Skeletal muscle satellite cell (primary cell): Measurements from ENCODE around the gene METTL21C.

Experiments used
- H3K27me3 ChIP-seq: 2 replicates; pipeline ENCODE4 v1.7.0; 2013; ENCODE audit warnings: low read length; ENCODE audit not compliant: control insufficient read depth, insufficient read depth
- H3K36me3 ChIP-seq: 2 replicates; pipeline ENCODE4 v1.7.0; 2013; ENCODE audit warnings: mild to moderate bottlenecking, control low read depth, low read length; ENCODE audit not compliant: insufficient read depth
- H3K4me1 ChIP-seq: 2 replicates; pipeline ENCODE4 v1.7.0; 2013; ENCODE audit warnings: low read length; ENCODE audit not compliant: control insufficient read depth, insufficient read depth
- H3K4me2 ChIP-seq: 2 replicates; pipeline ENCODE4 v1.7.0; 2013; ENCODE audit warnings: mild to moderate bottlenecking, low read length
- H3K4me3 ChIP-seq: 2 replicates; pipeline ENCODE4 v1.7.0; 2013; ENCODE audit warnings: low read length
- H3K9ac ChIP-seq: 2 replicates; pipeline ENCODE4 v1.7.0; 2013; ENCODE audit warnings: mild to moderate bottlenecking, low read depth, low read length, moderate library complexity
- H3K9me3 ChIP-seq: replicated peaks from 2 replicates; pipeline ENCODE4 v1.7.0; 2013; ENCODE audit warnings: mild to moderate bottlenecking, control low read depth, low read length

The METTL21C gene

DNA sequence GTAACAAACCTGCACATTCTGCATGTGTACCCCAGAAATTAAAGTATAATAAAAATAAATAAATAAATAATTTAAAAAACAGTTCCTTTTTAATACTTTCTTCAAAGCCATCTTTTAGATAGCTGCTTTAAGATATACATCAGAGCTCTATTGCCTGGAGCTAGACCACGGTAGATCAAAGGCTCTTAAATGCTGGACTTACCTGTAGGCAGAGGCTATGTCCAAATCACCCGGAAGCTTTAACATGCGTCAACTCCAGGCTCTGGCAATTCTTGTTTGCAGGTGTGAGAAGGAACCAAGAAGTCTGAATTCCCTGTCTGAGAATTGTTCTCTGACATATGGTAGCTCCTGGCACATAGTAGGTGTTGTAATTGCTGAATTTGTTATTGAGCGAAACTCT is 1.6 kb upstream of the METTL21C start:
- H3K9me3 ChIP-seq: peaks cover 6% of the 10 kb centered on the region
- no peaks in the 10 kb centered on the region for H3K36me3 ChIP-seq
- H3K4me2 ChIP-seq: no peak overlapping the region
- no peak overlapping the region for H3K4me3 ChIP-seq
- peaks cover 72% of the 10 kb centered on the region for H3K27me3 ChIP-seq
- no peak overlapping the region for H3K9ac ChIP-seq
- peaks cover 16% of the 10 kb centered on the region for H3K4me1 ChIP-seq

DNA sequence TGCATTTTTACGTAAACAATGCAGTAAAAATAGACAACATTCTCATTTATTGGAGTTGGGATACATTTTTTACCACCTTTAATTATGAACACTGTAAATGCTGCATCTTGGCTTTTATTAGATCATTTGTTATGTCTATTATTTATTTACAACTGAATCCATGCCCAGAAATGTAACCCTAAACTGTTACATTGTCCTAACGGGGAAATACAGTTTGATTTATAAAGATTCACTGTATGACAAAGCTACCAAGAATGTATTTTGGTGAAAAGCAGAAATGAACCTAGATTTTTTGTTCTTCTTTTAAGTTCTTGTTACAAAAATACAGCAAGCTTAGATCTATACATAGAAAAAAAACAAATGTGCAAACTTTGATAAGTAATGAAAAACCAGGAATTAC is 1.1 kb downstream of the METTL21C start:
- no peak overlapping the region for H3K9ac ChIP-seq
- peaks cover 9% of the 10 kb centered on the region for H3K4me1 ChIP-seq
- peaks cover 4% of the 10 kb centered on the region for H3K9me3 ChIP-seq
- no peaks in the 10 kb centered on the region for H3K36me3 ChIP-seq
- peaks cover 72% of the 10 kb centered on the region for H3K27me3 ChIP-seq
- no peak overlapping the region for H3K4me3 ChIP-seq
- H3K4me2 ChIP-seq: peak overlapping the region; percentile 5

DNA sequence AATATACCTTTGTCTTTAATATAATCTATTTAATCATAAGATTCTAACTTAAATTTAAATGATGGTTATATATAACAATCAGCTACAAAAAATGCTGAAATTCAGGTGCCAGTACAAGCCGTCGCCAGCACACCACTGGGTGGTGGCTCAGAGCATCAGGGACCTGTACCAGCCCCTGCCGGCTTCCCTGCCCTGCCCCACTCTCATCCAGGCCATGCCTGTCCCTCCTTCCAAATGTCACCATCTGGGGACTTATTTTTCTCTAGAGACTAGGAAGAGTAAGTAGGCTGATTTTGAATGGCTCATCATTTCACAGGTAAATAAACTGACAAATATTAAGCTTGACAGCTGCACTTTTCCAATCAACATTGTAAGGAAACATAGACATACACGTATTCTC is 1.6 kb downstream of the METTL21C start:
- Histone ChIP-seq H3K4me2 (no peak overlapping the region), H3K4me3 (no peak overlapping the region), H3K36me3 (no peaks in the 10 kb centered on the region), H3K4me1 (peaks cover 9% of the 10 kb centered on the region), H3K27me3 (peaks cover 67% of the 10 kb centered on the region), H3K9me3 (no peaks in the 10 kb centered on the region), H3K9ac (no peak overlapping the region)

DNA sequence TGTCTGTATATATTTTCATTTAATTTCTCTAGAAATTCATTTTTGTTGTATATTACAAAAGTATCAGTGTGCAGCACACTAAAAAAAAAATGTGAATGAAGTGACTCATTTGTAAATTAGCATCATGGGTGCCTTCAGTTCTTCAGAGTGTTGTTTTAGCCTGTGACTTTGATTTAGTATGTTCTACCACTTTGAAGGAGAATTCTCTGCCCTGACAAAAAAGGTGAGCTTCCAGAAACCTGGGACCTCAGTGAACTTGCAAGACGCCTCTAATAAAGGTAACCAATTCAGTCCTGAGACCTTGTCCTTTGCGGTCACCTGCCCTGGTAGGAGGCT is 2.4 kb downstream of the METTL21C start:
- H3K4me3 ChIP-seq: no peak overlapping the region

DNA sequence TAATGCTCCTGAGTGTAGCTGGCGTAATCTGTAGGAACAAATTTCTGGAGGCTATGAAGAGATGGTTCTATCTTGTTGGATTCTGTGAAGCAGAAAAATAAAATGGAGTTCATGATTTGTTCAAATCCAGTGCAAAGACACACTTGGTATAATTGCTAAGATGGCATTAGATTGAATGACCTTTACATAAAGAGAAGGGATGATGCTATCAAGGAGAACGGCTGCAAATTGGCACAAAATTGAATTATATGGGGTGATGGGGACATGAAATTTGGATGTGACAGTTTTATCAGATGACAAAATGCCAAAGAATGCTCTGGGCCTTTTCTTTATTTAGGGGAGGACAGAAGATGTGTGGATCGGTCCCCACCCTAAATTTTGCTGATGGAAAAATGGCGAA is 4.0 kb downstream of the METTL21C start:
- Histone ChIP-seq H3K9ac (no peak overlapping the region), H3K4me3 (no peak overlapping the region), H3K27me3 (peaks cover 57% of the 10 kb centered on the region), H3K4me2 (no peak overlapping the region), H3K4me1 (peaks cover 9% of the 10 kb centered on the region), H3K36me3 (no peaks in the 10 kb centered on the region), H3K9me3 (no peaks in the 10 kb centered on the region)

More for the DNA sequence above, 2.4 kb downstream of the METTL21C start:
- peaks cover 9% of the 10 kb centered on the region for H3K4me1 ChIP-seq
- H3K9ac ChIP-seq: no peak overlapping the region
- H3K36me3 ChIP-seq: no peaks in the 10 kb centered on the region
- no peak overlapping the region for H3K4me2 ChIP-seq
- H3K9me3 ChIP-seq: no peaks in the 10 kb centered on the region
- H3K27me3 ChIP-seq: peaks cover 60% of the 10 kb centered on the region

DNA sequence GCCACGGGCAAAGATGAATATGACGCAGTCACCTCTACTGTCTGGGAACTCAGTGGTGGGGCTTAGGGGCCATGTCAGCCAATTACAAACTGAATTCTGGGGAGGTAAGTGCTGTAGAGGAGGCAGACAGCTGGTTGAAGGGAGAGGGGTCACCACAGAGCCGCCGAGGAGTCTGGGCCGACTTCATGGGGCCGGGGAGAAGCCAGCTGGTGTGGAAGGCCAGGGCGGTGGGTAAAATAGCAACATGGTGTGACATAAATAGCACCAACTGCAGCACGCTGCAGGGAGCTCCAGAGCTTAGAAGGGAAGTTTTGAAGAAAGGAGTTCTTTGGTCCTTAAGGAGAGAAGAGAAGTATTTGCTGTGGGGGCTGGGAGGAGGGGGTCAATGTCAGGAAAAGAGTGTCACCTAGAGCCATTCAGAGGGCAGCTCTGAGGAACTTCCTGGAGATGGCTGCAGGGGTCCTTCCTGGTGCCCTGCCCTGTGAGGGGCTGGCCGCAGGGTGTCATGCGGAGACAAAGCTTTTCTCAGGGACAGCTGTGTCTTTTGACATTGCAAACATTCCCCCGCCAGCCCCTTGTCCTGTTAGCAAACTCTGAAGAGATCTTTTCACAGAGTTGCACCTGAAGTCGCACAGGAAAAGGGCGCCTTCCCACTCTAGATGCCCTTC is 6.4 kb downstream of the METTL21C start:
- no peak overlapping the region for H3K4me3 ChIP-seq
- no peaks in the 10 kb centered on the region for H3K9me3 ChIP-seq
- no peaks in the 10 kb centered on the region for H3K36me3 ChIP-seq
- peaks cover 2% of the 10 kb centered on the region for H3K4me1 ChIP-seq
- H3K27me3 ChIP-seq: peaks cover 37% of the 10 kb centered on the region
- no peak overlapping the region for H3K9ac ChIP-seq
- H3K4me2 ChIP-seq: no peak overlapping the region

DNA sequence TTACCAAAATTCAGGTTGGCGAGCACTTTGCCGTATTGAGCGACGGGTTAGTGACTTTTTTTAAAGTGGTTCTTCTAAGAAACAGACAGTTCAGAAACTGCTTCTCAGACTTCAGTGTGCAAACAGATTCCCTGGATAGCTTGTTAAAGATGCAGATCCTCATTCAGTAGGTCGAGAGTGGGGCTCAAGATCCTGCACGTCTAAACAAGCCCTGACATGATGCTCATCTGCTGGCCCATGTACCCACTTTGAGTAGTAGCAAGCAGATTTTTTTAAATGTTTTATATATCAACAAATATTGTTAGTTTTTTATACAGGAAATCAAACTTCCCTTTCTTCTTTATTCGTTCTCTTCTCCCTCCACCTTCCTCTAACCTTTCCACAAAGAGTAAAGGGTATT is 7.3 kb downstream of the METTL21C start:
- H3K9ac ChIP-seq: no peak overlapping the region
- no peak overlapping the region for H3K4me2 ChIP-seq
- no peaks in the 10 kb centered on the region for H3K4me1 ChIP-seq
- no peak overlapping the region for H3K4me3 ChIP-seq
- peaks cover 28% of the 10 kb centered on the region for H3K27me3 ChIP-seq
- H3K9me3 ChIP-seq: no peaks in the 10 kb centered on the region
- H3K36me3 ChIP-seq: no peaks in the 10 kb centered on the region

DNA sequence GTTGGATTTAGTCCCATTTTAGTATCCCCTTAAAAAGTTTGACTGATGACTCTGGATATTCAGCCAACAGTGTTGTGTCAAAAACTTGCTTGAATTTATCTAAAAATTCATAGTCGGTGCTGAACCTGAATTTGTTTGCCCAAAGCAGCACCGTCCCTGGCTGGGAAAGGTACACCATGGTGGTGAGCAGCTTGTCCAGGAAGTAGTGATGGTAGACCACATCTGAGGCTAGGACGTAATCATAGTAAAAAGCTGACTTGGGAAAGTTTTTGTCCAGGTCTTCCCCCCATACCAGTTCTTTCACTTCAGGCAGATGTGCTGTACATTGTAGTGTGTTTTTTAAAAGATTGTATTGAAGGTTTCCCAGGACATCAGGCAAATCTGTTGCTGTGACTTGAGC is 8.8 kb downstream of the METTL21C start:
- Histone ChIP-seq H3K4me2 (no peak overlapping the region), H3K27me3 (peaks cover 16% of the 10 kb centered on the region), H3K36me3 (no peaks in the 10 kb centered on the region), H3K4me1 (no peaks in the 10 kb centered on the region), H3K4me3 (no peak overlapping the region), H3K9me3 (no peaks in the 10 kb centered on the region), H3K9ac (no peak overlapping the region)

DNA sequence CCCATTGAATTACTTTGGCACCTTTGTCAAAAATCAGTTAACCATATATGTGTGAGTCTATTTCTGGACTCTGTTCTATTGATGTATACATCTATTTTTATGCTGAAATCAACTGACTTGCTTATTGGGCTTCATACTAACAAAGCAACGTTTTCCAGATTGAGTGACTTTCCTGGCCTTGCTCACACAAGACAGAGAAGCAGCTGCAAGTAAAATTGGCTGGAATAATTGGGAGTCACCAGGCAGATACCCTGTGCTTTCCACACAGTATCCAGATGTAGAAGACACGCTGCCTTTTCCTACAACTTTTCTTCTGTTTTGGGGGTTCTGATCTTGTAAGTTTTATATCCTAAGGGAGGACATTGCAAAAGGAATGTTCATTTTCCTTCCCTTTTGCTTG is 11.2 kb downstream of the METTL21C start:
- Histone ChIP-seq H3K4me3 (no peak overlapping the region), H3K4me1 (no peaks in the 10 kb centered on the region), H3K9me3 (no peaks in the 10 kb centered on the region), H3K4me2 (no peak overlapping the region), H3K9ac (no peak overlapping the region), H3K27me3 (peaks cover 8% of the 10 kb centered on the region), H3K36me3 (peaks cover 20% of the 10 kb centered on the region)

DNA sequence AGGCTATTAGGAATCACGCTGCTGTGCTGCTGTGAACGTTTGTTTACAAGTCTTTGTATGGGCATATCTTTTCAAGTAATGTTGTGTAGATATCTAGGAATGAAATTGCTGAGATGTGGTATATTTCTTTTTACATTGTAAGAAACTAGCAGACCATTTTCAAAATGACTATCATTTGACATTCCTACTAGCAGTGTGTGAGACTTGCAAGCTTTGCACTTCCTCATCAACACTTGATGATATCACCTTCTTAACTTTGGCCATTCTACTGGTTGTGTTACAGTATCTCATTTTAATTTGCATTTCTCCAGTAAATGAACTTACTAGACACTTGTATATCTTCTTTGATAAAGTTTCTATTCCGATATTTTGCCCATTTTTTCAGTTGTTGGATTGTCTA is 12.1 kb downstream of the METTL21C start:
- H3K4me1 ChIP-seq: no peaks in the 10 kb centered on the region
- no peaks in the 10 kb centered on the region for H3K9me3 ChIP-seq
- peaks cover 22% of the 10 kb centered on the region for H3K36me3 ChIP-seq
- no peak overlapping the region for H3K9ac ChIP-seq
- peaks cover 8% of the 10 kb centered on the region for H3K27me3 ChIP-seq
- H3K4me2 ChIP-seq: no peak overlapping the region
- H3K4me3 ChIP-seq: no peak overlapping the region

DNA sequence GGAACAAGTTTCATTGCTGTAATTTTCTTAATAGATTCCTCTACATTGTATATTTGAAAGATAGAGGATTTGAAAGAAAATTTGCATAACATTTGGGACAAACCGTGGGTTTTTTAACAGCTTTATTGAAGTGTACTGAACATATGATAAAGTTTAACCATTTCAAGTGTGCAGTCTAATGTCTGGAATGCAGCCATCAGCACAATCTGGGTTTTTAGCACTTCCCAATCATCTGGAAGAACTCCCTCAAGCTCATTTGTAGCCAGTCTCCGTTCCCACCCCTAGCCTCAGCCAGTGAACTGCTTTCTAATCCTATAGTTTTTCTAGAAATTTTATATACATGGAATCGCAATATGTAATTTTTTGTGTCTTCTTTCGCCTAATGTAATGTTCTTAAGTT is 12.6 kb downstream of the METTL21C start:
- no peak overlapping the region for H3K4me2 ChIP-seq
- peaks cover 27% of the 10 kb centered on the region for H3K36me3 ChIP-seq
- H3K4me1 ChIP-seq: no peaks in the 10 kb centered on the region
- H3K27me3 ChIP-seq: peaks cover 8% of the 10 kb centered on the region
- no peak overlapping the region for H3K9ac ChIP-seq
- H3K9me3 ChIP-seq: no peaks in the 10 kb centered on the region
- no peak overlapping the region for H3K4me3 ChIP-seq

DNA sequence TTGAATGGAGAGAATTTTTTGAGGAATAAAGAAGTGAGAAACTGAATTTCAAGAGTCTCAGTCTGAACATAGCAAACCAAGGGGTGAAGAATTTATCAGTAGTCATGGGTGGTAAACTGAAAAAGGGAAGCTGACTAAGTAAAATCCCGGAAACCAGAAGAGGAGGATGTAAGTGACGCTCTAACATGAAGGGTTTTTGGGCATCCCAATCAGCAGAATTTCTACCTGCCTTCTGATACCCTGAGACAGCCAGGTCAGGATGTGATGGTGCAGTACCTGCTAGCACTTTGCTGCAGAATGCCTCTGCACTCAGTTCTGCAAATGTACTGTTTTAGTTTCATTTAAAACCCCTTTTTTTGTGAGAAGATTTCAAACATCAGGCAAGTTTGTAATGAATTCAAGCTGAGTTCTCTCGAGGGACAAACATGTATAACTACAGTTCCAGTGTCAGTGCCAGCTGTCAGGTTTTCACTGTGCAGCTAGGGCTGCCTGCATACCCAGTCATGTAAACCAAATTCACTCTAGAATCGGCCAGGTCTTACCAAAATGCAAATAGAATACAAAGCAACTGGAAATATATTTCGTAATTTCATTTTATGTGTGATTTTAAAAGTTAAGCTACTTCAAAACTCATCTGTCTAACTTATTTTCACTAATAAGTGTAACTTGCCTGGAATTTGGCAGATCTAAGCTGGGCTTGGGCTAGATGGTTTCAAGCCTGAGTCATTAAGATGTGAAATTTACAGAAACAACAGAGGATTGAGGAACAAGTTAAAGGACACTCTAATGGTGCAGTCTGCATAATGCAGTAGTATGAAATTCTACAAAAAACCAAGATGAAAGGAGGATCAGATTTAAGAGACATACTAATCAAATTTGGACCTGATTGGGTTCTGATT is 13.8 kb downstream of the METTL21C start:
- H3K27me3 ChIP-seq: peaks cover 3% of the 10 kb centered on the region
- no peak overlapping the region for H3K4me3 ChIP-seq
- H3K4me2 ChIP-seq: no peak overlapping the region
- no peaks in the 10 kb centered on the region for H3K4me1 ChIP-seq
- H3K36me3 ChIP-seq: peaks cover 37% of the 10 kb centered on the region
- no peak overlapping the region for H3K9ac ChIP-seq
- no peaks in the 10 kb centered on the region for H3K9me3 ChIP-seq
